HepG2 (cell line): ENCODE results near the gene EMILIN3. TPM values are rescaled to one million over a fixed set of nuclear protein-coding genes. Genes with fewer than 3 reads are reported as not detected.
A peak's percentile ranks its signal among the peaks of the same experiment; 100 is the strongest.

Experiments
- ATAC-seq: fragments of 200-7000 bp; cut with Tn5 transposase; 3 replicates; pipeline ENCODE4 v1.9.1; 2020; ENCODE audit warnings: mild to moderate bottlenecking, moderate library complexity
- BruUV-seq: library from RNA; stranded (reverse); fragments of 400-500 nt; replicated peaks from 2 replicates; lab custom pipeline; 2021; lab: Mats Ljungman, UMichigan
- CTCF ChIA-PET: fragments of 300-600 bp; formaldehyde crosslinking; extraction: SDS; loops from one replicate; lab custom pipeline; 2021; ENCODE audit warnings: low total read pairs, inconsistent platforms, low intra/inter-chr PET ratio; lab: Yijun Ruan, JAX
- POLR2A ChIA-PET: fragments of 350-600 bp; sonication (Branson Sonifier 250); formaldehyde crosslinking; loops from one replicate; lab custom pipeline; 2020; ENCODE audit warnings: antibody characterized with exemption, inconsistent platforms; lab: Yijun Ruan, JAX
- DNase-seq: peaks from one replicate; pipeline ENCODE4 v3.0.0-alpha.2; 2015; ENCODE audit warnings: low spot score
- FAIRE-seq: peaks from 3 replicates; lab custom pipeline; 2011; peaks lifted over from hg19 to GRCh38; lab: Jason Lieb, UNC
- H2AFZ ChIP-seq: one replicate; pipeline ENCODE4 v1.6.1; 2011; ENCODE audit warnings: low read length, inconsistent platforms
- H3K27ac ChIP-seq: fragments of 300-600 bp; 3 replicates; pipeline ENCODE4 v1.8.0; 2011; ENCODE audit warnings: mixed run types, mild to moderate bottlenecking, mixed read lengths, low read length, inconsistent platforms; ENCODE audit not compliant: insufficient read depth; ENCODE audit errors: extremely low read length
- H3K27me3 ChIP-seq, 2 experiments: fragments of 200-600 bp in 1 of 2; 2 replicates in 1 of 2; 3 replicates in 1 of 2; pipeline versions ENCODE4 v1.6.0 to v1.8.0; 2011; ENCODE audit warnings: low read length in 2 of 2, mild to moderate bottlenecking in 2 of 2, moderate library complexity in 2 of 2, inconsistent platforms in 1 of 2; ENCODE audit not compliant: insufficient read depth in 2 of 2, control insufficient read depth in 1 of 2
- H3K36me3 ChIP-seq, 2 experiments: fragments of 200-600 bp in 1 of 2; replicated peaks in 1 of 2; 2 replicates in 1 of 2; 3 replicates in 1 of 2; pipeline versions ENCODE4 v1.5.1 to v1.8.0; 2011; ENCODE audit warnings: low read length in 2 of 2, inconsistent platforms in 1 of 2; ENCODE audit not compliant: insufficient read depth in 2 of 2, control insufficient read depth in 1 of 2
- H3K4me1 ChIP-seq: 2 replicates; pipeline ENCODE4 v1.5.1; 2012; ENCODE audit warnings: low read length, inconsistent platforms; ENCODE audit not compliant: insufficient read depth
- H3K4me2 ChIP-seq: 2 replicates; pipeline ENCODE4 v1.6.0; 2011; ENCODE audit warnings: low read depth, low read length, inconsistent platforms
- H3K4me3 ChIP-seq, 3 experiments: fragments of 200-600 bp in 1 of 3; sonication (generic), shearing (Covaris generic) in 1 of 3; replicated peaks in 1 of 3; 2 replicates each; pipeline ENCODE4 v1.5.1; 2011 to 2016; ENCODE audit warnings: low read length in 3 of 3, inconsistent platforms in 2 of 3, low read depth in 2 of 3, mild to moderate bottlenecking in 2 of 3, control low read depth in 1 of 3, mixed read lengths in 1 of 3; ENCODE audit not compliant: insufficient read depth in 1 of 3
- H3K79me2 ChIP-seq: one replicate; pipeline ENCODE4 v1.6.1; 2011; ENCODE audit warnings: low read length, inconsistent platforms; ENCODE audit not compliant: insufficient read depth
- H3K9ac ChIP-seq: 2 replicates; pipeline ENCODE4 v1.6.0; 2011; ENCODE audit warnings: mild to moderate bottlenecking, low read depth, low read length, inconsistent platforms; ENCODE audit not compliant: insufficient read depth
- H3K9me3 ChIP-seq: 2 replicates; pipeline ENCODE4 v1.5.1; 2012; ENCODE audit warnings: mild to moderate bottlenecking, low read length
- H4K20me1 ChIP-seq: 2 replicates; pipeline ENCODE4 v1.6.0; 2011; ENCODE audit warnings: inconsistent platforms, mild to moderate bottlenecking, low read length, moderate library complexity; ENCODE audit not compliant: insufficient read depth
- CBX1 ChIP-seq: IDR thresholded peaks from one replicate; pipeline ENCODE4 v1.6.1; 2016; ENCODE audit warnings: antibody characterized with exemption, low read depth
- CREB1 ChIP-seq, 2 experiments: fragments of 450-650 bp in 1 of 2; IDR thresholded peaks; 2 replicates each; pipeline ENCODE4 v1.6.1; 2016 to 2017; ENCODE audit warnings: control low read depth in 1 of 2, mild to moderate bottlenecking in 1 of 2, missing compliant biosample characterization in 1 of 2, missing genetic modification characterization in 1 of 2
- FOSL2 ChIP-seq: sonication (generic); formaldehyde crosslinking; IDR thresholded peaks from 2 replicates; pipeline ENCODE4 v1.4.0; 2020; ENCODE audit warnings: missing genetic modification reagents
- KLF11 ChIP-seq: IDR thresholded peaks from 2 replicates; pipeline ENCODE4 v1.6.1; 2016; ENCODE audit warnings: missing compliant biosample characterization
- TCF7L2 ChIP-seq: IDR thresholded peaks from 2 replicates; pipeline ENCODE4 v1.6.1; 2011; ENCODE audit warnings: mild to moderate bottlenecking, low read depth, low read length, moderate library complexity
- ZBTB8A ChIP-seq: sonication (generic); formaldehyde crosslinking; IDR thresholded peaks from 2 replicates; pipeline ENCODE4 v1.4.0; 2020; ENCODE audit warnings: mild to moderate bottlenecking, low read depth, missing genetic modification reagents, borderline replicate concordance
- ZNF501 ChIP-seq: sonication (generic); formaldehyde crosslinking; IDR thresholded peaks from 2 replicates; pipeline ENCODE4 v1.5.1; 2020; ENCODE audit warnings: mild to moderate bottlenecking, moderate library complexity, missing genetic modification reagents
- ZNF605 ChIP-seq: sonication (generic); formaldehyde crosslinking; IDR thresholded peaks from 2 replicates; pipeline ENCODE4 v1.8.0; 2022; ENCODE audit warnings: mild to moderate bottlenecking, missing genetic modification reagents
- ZNF652 ChIP-seq: IDR thresholded peaks from 2 replicates; pipeline ENCODE4 v1.6.1; 2016; ENCODE audit warnings: low read depth, borderline replicate concordance
- ZNF772 ChIP-seq: sonication (generic); formaldehyde crosslinking; IDR thresholded peaks from 2 replicates; pipeline ENCODE4 v1.5.0; 2020; ENCODE audit warnings: mild to moderate bottlenecking, missing genetic modification reagents
- ZNF777 ChIP-seq: sonication (generic); formaldehyde crosslinking; IDR thresholded peaks from 2 replicates; pipeline ENCODE4 v1.4.0; 2020; ENCODE audit warnings: missing genetic modification reagents
- ZSCAN9 ChIP-seq: IDR thresholded peaks from 2 replicates; pipeline ENCODE4 v1.6.1; 2016; ENCODE audit warnings: borderline replicate concordance
- WGBS: methylation state at CpG from one replicate; pipeline ENCODE4 v1.1.6; 2017; ENCODE audit warnings: low lambda C conversion rate; 5-methylcytosine and 5-hydroxymethylcytosine counted together
- in situ Hi-C: cut with HindIII; loops from 2 replicates; pipeline ENCODE4 v1.10.0; 2017; ENCODE audit warnings: low pct_unique_long_range_greater_than_20kb; ENCODE audit not compliant: extremely low pct_ligation_motif_present
- intact Hi-C: fragments of 100-400 bp; cut with micrococcal nuclease; formaldehyde crosslinking; loops from one replicate; pipeline ENCODE4 v1.10.0; 2022; ENCODE audit not compliant: unreplicated experiment
- polyA plus RNA-seq, 8 experiments: library from polyadenylated mRNA; depleted of rRNA in 3 of 8; stranded (reverse) in 7 of 8; unstranded in 1 of 8; fragments of >200 nt; fragmentation: Illumina TruSeq in 4 of 8; extraction: Trizol in 4 of 8; gene quantifications; 2 replicates each; pipeline versions ENCODE4 v1.2.1 to v1.2.3, GENCODE V29; 2011 to 2016; ENCODE audit warnings: low read depth in 4 of 8, missing spikeins in 1 of 8, mixed read lengths in 1 of 8; ENCODE audit not compliant: insufficient read depth in 1 of 8
- total RNA-seq, 5 experiments: library from RNA; depleted of rRNA; stranded (reverse); fragments of >200 nt; fragmentation: Illumina TruSeq; extraction: Trizol; gene quantifications; 2 replicates each; pipeline ENCODE4 v1.2.3, GENCODE V29; 2016; ENCODE audit warnings: low read depth in 1 of 5
- TF ChIP-seq, protein P1 (sequence below): sonication (generic); formaldehyde crosslinking; IDR thresholded peaks from 2 replicates; pipeline ENCODE4 v1.4.0; 2020; ENCODE audit warnings: mild to moderate bottlenecking, low read depth, missing genetic modification reagents
- TF ChIP-seq, protein P2 (sequence below): IDR thresholded peaks from 2 replicates; pipeline ENCODE4 v1.6.1; 2016; ENCODE audit warnings: missing compliant biosample characterization, missing genetic modification reagents, borderline replicate concordance
- TF ChIP-seq, protein P3 (sequence below): sonication (generic); formaldehyde crosslinking; IDR thresholded peaks from 2 replicates; pipeline ENCODE4 v1.5.1; 2020; ENCODE audit warnings: missing genetic modification reagents, mild to moderate bottlenecking, borderline replicate concordance

Gene EMILIN3
- total and polyA plus RNA-seq, 2 of the 13 experiments (the other 11 are each of a cell fraction or from before 2014, with no cell fraction given) = 0.25 to 0.29 TPM

DNA sequence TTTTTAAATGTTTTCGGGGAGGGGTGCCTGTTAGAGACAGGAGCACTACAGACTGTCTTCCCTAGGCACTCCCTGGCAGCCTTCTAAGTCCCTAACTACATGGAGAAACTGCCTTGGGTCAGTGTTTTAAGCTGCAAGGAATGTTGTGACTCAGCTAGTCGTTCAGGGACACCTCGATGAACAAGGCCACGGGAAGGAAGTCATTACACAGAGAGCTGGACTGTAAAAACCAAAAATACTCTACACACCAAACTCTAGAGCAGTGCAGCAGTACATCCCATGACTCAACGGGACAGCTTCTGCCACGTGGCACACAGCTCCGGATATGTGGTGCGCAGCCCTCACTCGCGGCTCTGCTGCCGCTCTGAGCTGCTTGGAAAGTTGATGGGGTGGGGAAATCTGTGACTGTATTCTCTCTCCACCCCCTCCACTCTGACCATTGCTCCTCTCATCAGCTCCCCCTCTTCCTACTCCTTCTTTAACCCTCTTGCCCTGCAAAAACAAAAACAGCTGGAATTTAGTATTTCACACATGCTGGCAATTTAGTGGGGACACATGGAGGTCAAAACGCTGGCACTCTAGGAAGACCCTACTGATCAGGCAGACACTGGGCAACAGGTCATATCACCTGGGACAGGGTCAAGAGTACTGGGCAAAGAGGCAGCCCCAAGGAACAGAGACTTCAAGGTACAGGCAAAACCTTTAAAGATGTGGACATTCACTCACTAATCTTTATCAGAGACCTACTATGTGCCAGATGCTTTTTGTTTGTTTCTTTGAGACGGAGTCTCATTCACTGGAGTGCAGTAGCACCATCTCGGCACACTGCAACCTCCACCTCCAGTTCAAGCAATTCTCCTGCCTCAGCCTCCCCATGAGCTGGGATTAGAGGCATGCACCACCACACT, 36.9 kb downstream of the EMILIN3 start:
- intact Hi-C loops = no loop called here
- Histone ChIP-seq H3K9me3 (no peaks in the 10 kb centered on the region), H3K27ac (no peak overlapping the region), H3K4me2 (peak overlapping the region; percentile 70), H2AFZ (peak overlapping the region; percentile 81), H3K79me2 (no peaks in the 10 kb centered on the region), H3K4me3 (peak overlapping the region in 2 of 3 experiments; percentile 4 to 49; a peak in 3 of 6 replicates), H3K4me1 (peaks cover 19% of the 10 kb centered on the region), H3K9ac (peak overlapping the region; percentile 48), H4K20me1 (no peaks in the 10 kb centered on the region), H3K27me3 (peaks cover 2 to 29% of the 10 kb centered on the region in 2 experiments; a peak in 4 of 5 replicates), H3K36me3 (no peaks in the 10 kb centered on the region)
- in situ Hi-C loops = loop anchor here (10.0 kb wide), 2 partner anchors 85 to 195 kb away; partner anchors contain the start of gene PLCG1
- DNase-seq (peak; percentile 82), FAIRE-seq (peak; percentile 71), ATAC-seq (peak; percentile 86)
- WGBS = 19% methylated on average over 14 of the region's 14 CpGs
- no TSS peak for BruUV-seq
- ChIA-PET CTCF (no interaction called here), POLR2A (interaction anchor here (1.1 to 1.2 kb wide), 4 partner anchors 11 to 65 kb away, joined by 3 to 12 read pairs (median 6); partner anchors contain the start of genes LPIN3 and ZHX3)
- TF ChIP-seq ZSCAN9 (CRISPR knock-in tag) (peak; percentile 90), KLF11 (CRISPR knock-in tag) (0 out of 2 replicates have a peak, but pooled peaks have one; percentile 56), FOSL2 (CRISPR knock-in tag) (peak; percentile 91), ZNF605 (CRISPR knock-in tag) (peak; percentile 91), ZBTB8A (CRISPR knock-in tag) (no peak), ZNF652 (no peak), ZNF777 (CRISPR knock-in tag) (peak; percentile 71), CREB1 (IDR thresholded peaks at IDR 0.05) (no peak), CREB1 (CRISPR knock-in tag; IDR thresholded peaks at IDR 0.05) (no peak), TCF7L2 (no peak), ZNF772 (CRISPR knock-in tag) (peak; percentile 54; the same call in 1 of the 2 replicates), ZNF501 (CRISPR knock-in tag) (peak; percentile 68), CBX1 (no peak)
- TF ChIP-seq, protein P1, sequence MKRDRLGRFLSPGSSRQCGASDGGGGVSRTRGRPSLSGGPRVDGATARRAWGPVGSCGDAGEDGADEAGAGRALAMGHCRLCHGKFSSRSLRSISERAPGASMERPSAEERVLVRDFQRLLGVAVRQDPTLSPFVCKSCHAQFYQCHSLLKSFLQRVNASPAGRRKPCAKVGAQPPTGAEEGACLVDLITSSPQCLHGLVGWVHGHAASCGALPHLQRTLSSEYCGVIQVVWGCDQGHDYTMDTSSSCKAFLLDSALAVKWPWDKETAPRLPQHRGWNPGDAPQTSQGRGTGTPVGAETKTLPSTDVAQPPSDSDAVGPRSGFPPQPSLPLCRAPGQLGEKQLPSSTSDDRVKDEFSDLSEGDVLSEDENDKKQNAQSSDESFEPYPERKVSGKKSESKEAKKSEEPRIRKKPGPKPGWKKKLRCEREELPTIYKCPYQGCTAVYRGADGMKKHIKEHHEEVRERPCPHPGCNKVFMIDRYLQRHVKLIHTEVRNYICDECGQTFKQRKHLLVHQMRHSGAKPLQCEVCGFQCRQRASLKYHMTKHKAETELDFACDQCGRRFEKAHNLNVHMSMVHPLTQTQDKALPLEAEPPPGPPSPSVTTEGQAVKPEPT (CRISPR knock-in tag) = peak; percentile 63; the same call in 1 of the 2 replicates
- TF ChIP-seq, protein P2, sequence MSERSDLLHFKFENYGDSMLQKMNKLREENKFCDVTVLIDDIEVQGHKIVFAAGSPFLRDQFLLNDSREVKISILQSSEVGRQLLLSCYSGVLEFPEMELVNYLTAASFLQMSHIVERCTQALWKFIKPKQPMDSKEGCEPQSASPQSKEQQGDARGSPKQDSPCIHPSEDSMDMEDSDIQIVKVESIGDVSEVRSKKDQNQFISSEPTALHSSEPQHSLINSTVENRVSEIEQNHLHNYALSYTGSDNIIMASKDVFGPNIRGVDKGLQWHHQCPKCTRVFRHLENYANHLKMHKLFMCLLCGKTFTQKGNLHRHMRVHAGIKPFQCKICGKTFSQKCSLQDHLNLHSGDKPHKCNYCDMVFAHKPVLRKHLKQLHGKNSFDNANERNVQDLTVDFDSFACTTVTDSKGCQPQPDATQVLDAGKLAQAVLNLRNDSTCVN (CRISPR knock-in tag) = peak; percentile 85
- TF ChIP-seq, protein P3, sequence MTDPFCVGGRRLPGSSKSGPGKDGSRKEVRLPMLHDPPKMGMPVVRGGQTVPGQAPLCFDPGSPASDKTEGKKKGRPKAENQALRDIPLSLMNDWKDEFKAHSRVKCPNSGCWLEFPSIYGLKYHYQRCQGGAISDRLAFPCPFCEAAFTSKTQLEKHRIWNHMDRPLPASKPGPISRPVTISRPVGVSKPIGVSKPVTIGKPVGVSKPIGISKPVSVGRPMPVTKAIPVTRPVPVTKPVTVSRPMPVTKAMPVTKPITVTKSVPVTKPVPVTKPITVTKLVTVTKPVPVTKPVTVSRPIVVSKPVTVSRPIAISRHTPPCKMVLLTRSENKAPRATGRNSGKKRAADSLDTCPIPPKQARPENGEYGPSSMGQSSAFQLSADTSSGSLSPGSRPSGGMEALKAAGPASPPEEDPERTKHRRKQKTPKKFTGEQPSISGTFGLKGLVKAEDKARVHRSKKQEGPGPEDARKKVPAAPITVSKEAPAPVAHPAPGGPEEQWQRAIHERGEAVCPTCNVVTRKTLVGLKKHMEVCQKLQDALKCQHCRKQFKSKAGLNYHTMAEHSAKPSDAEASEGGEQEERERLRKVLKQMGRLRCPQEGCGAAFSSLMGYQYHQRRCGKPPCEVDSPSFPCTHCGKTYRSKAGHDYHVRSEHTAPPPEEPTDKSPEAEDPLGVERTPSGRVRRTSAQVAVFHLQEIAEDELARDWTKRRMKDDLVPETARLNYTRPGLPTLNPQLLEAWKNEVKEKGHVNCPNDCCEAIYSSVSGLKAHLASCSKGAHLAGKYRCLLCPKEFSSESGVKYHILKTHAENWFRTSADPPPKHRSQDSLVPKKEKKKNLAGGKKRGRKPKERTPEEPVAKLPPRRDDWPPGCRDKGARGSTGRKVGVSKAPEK = 0 out of 2 replicates have a peak, but pooled peaks have one; percentile 71
